DND-41 (cell line): ENCODE data around the gene P4HA1.

Experiments
- EZH2 ChIP-seq: IDR thresholded peaks from 3 replicates; pipeline ENCODE4 v1.6.1; 2012; ENCODE audit warnings: borderline replicate concordance, low read depth, mild to moderate bottlenecking, moderate library complexity, low read length, inconsistent platforms; ENCODE audit not compliant: severe bottlenecking
- TF ChIP-seq, protein P1 (sequence below): IDR thresholded peaks from 2 replicates; pipeline ENCODE4 v1.5.1; 2012; ENCODE audit warnings: borderline replicate concordance, low read length, moderate library complexity, mild to moderate bottlenecking; ENCODE audit not compliant: poor library complexity, severe bottlenecking; ENCODE audit errors: extremely low read depth

- TF ChIP-seq, protein P1, sequence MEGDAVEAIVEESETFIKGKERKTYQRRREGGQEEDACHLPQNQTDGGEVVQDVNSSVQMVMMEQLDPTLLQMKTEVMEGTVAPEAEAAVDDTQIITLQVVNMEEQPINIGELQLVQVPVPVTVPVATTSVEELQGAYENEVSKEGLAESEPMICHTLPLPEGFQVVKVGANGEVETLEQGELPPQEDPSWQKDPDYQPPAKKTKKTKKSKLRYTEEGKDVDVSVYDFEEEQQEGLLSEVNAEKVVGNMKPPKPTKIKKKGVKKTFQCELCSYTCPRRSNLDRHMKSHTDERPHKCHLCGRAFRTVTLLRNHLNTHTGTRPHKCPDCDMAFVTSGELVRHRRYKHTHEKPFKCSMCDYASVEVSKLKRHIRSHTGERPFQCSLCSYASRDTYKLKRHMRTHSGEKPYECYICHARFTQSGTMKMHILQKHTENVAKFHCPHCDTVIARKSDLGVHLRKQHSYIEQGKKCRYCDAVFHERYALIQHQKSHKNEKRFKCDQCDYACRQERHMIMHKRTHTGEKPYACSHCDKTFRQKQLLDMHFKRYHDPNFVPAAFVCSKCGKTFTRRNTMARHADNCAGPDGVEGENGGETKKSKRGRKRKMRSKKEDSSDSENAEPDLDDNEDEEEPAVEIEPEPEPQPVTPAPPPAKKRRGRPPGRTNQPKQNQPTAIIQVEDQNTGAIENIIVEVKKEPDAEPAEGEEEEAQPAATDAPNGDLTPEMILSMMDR, result no peak
- TF ChIP-seq EZH2, result no peak
Observed at GRCh38 chr10:73097305-73097670, 622 bp upstream of the P4HA1 start.
